OCI-M2 (cell line): ENCODE results near the gene LETM1.

Experiments
- DNase-seq: peaks from one replicate; lab custom pipeline; 2025; ENCODE audit not compliant: unreplicated experiment; lab: John Stamatoyannopoulos, UW

The LETM1 gene

DNA sequence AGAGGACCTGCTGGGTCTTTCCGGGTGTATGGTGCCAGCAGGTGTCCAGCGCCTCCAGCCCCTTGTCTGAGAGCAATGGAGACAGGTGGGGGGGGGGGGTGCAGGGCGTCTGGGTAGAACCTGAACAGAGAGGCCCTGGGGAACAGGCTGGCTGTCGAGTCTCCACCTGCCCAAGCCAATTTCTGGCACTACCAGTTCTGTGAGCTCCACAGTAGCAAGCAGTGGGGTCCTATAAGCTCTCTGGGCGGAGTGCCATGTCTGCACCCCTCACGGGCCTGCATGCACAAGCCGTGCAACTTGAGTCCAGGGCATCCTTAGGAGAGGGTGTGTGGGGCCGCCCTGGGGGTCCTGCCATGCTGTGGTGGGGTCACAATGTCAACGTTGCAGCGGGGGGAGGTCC is 72.9 kb downstream of the LETM1 start:
- no peak for DNase-seq

DNA sequence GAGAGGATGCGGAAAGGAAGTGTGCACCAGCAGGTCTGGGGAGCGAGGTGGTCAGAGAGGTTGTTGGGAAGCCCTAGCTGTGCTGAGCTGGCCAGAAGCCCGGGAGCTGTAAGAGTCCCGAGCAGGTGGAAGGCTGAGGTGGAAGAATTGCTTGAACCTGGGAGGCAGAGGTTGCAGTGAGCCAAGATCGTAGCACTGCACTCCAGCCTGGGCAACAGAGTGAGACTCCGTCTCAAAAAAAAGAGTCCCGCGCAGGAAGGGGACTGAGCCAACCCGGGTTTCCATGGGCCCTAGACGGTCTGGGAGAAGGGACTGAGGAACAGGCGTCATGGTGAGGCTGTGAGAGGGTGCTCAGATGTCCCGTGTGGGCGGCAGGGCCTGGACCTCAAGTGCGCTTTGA is 75.5 kb downstream of the LETM1 start:
- DNase-seq = no peak

DNA sequence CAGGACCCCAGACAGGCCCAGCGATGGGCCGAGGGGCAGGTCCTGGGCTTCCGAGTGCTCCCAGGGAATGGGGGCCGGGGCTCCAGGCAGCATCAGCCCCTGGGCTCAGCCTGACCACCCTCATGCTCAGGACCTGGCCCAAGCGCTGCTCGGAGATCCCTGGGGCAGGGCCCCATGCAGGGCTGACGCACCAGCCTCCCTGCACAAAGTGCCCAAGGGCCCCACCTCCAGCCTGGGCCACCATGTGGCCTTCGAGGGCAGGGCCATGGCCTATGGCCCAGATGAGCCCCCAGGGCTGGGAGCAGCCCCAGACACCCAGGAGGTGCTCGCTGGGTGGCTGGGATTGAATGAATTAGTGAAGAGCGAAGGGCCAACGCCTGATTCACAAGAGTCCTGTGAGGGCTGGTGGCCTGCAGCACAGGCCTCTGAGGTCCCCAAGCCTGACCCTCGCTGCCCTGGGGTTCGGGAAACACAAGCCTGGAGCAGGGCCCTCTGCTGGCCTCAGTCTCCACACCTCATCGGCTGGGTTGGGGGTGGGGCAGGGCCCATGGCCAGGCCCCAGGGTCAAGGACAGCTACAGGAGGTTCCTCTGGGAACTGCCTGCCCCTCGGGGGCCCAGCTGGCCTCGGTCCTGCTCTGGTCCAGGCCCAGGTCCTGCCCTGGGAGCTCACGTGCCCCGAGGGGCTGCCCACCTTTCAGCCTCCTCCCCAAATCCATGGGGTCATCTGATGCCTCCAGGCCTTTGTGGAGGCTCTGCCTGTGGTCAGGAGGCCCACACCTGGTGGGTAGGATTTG is 76.2 kb downstream of the LETM1 start:
- no peak for DNase-seq

DNA sequence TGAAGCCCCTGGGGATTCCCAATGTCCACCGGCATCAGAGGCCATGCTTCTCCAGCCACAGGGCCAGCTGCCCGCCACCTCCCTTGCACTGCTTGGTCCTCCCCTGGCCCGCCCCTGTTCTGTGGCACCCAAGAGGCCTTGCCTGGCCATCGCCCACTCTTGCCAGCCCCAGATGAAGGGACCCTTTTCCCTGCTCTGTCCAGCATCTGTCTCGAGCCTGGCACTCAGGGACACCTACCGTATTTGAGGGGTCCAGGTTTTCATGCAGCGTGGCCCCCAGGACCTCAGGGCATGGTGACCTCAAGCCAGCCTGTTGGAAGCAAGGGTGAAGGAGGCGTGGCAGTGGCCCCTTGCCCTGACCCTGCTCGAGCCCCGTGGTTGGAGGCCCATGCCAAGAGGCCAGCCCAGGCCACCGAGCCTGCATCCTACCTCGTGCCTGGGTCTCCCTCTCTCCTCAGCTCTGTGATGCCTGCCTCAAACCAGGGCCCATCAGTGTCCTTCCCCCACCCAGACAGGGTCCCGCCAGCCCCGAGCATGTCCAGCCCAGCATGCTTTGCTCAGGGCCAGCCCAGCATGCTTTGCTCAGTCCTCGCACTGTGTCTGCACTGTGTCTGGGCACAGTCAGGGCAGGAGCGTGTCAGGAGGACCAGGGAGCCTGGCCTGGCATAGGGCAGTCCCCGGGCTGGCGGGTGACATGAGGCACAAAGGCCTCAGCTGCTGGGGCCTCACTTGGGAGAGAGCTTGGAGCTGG is 77.1 kb downstream of the LETM1 start:
- no peak for DNase-seq

GRCh38 chr4:1777822-1778641 is 77.9 kb downstream of the LETM1 start:
- no peak for DNase-seq

- no peak for DNase-seq
Measured at GRCh38 chr4:1776521-1777161, 79.3 kb downstream of the LETM1 start.

DNA sequence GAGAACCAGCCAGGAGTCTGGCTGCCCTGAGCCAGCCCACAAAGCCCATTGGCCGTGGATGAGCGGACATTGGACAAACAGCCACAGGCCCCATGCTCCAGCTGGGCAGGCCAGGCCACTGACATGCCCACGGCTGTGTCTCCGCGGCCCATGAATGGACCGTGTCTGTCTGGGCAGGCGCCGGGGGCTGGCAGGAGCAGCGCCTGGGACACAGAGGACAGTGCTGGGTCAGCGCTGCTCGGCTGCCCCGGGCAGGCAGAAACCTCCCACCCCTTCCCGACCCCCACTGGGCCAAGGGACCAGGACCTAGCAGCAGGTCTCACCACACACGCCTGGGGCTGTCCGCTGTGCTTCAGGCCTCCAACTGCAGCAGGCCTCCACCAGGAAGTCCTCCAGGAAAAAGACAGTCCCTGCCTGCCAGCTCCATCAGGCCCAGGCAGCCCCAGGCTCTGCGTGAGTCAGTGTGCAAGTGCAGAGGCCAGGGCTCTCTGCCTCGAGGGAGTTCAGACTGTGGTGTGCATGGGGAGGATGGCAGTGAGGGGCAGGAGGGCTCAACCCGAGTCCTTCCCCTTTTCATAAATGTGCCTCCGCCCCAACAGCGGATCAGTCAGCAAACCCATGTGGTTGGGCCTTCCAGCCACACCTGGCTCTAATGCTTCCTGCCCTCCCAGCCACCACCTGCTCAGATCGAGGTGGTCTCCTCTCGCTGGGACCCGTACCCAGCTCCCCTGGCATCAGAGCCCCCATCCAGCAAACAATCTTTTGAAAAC is 80.0 kb downstream of the LETM1 start:
- DNase-seq = no peak

- DNase-seq = no peak
Measured at GRCh38 chr4:1773754-1774153, 82.2 kb downstream of the LETM1 start.

DNA sequence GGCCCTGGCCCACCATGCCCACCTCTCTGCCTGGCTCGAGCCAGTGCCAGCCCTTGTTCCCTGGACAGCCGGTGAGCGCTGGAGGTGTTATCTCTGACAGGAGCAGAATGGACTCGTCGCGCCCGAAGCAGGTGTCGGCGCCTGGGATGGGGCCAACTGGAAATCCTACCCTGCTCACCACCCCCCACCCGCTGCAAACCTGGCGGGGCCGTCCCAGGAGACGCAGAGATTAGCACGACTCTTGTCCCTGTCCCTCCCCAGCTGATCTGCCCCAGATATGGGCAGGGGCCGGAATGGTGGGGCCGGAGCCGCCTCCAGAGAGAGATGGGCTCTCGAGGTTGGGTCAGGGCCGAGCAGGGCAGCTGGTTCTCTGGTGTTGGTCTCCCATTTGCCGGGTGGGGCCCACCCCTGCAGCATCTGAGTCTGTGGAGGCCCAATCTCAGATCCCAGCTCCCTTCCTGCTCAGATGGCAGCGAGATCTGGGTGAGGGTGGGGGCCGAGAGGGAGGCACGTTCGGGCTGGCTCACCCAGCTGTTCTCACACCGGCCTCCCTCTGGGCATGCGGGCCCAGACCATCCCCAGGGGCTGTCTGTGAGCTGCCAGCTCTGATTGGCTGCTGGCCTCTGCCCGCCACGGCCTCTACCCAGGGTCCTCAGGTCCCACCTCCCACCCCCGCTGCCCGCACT is 83.0 kb downstream of the LETM1 start:
- DNase-seq = no peak

- no peak for DNase-seq
Measured at GRCh38 chr4:1771555-1772305, 84.2 kb downstream of the LETM1 start.

DNA sequence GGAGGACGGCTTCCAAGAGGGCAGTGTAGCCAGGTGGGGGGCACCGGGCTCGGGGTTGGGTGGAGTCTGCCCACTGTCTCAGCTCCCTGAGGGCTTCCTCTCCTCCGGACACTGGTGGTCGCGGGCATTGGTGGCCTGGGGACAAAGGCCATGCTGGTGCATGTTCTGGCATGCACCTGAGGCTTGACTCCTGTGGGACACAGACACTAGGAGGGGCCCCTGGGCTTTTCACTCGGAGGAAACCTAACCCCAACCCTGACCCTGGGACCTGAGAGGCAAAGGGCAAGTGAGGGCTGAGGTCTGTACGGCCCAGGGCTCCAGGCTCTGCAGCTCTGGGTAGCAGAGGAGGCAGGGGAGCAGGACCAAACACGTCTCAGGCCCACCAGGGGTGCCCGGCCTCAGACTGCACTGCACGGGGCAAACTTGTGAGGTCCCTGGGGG is 85.1 kb downstream of the LETM1 start:
- no peak for DNase-seq

GRCh38 chr4:1770245-1770644 is 85.7 kb downstream of the LETM1 start:
- DNase-seq = no peak

DNA sequence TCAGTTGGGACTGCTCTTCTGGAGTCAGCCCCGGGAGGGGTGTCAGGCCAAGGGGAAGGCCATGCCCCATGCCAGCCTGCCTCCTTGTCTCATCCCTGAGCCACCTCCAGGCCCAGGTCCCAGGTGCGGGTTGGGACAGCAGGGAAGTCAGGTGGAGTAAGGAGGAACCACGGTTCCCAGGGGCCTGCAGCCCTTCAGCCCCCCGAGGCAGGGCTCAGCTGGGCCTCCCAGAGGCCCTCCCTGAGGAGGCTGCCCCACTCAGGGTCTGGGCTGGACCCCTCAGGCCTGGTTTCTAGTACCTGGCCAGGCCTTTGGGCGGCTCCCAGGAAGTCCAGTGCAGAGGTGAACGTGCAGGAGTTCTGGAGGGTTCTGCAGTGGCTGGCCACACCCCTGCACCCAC is 86.3 kb downstream of the LETM1 start:
- no peak for DNase-seq

DNA sequence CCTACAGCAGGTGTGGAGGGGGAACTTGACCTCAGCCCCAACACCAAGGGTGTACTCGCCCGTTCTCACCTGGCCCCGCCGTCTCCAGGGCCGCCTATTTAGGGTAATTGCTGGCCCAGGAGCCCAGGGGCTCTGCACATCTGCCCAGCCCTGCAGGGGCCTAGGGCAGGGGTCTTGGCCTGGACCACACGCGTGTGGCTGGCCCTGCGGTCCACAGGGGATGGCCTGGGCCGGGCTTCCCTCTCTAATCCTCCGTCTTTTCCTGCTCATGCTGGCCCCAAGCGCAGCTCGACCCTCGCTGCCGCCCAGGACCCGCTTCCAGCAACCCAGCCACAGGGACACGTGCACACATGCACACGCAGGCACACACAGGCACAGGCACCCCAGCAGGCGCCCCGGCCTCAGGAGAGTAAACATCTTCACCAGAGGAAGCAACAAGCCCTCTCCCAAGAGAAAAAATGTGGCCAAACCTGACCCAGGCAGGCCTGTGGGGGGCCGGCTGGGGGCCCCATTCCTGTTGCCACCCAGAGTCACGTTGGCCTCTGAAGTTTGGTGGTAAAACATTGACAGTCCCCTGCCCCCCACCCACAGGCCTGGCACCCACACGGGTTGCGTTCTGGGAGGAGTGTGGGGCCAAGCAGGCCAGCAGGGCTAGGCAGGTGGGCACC is 87.5 kb downstream of the LETM1 start:
- DNase-seq = no peak

DNA sequence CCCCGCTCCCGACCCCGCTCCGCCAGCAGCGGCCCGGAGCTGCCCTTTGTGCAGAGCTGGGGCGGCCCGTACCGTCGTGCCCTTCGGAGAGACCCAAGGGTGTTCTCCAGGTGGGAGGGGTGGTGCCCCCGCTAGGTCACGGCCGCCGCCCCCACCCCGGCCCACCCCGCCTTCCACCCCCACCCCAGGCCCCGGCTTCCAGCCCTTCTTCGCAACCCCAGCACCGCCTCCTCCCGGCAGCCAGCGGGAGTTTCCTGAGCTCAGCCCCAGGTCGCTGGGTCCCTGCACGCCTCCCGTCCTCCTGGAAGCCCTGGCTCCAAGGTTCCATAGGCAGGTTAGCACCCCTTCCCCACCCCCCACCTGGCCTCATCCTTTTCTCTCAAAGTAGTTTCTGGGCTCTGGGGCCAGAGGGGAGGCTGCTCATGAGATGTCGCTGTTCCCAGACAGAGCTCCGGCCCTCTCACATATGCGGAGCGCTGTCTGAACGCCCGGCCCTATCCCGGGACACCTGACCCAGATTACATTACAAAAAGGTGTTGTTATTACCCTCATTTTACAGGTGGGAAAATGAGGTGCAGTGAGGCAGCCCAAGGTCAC is 88.1 kb downstream of the LETM1 start:
- DNase-seq = no peak

DNA sequence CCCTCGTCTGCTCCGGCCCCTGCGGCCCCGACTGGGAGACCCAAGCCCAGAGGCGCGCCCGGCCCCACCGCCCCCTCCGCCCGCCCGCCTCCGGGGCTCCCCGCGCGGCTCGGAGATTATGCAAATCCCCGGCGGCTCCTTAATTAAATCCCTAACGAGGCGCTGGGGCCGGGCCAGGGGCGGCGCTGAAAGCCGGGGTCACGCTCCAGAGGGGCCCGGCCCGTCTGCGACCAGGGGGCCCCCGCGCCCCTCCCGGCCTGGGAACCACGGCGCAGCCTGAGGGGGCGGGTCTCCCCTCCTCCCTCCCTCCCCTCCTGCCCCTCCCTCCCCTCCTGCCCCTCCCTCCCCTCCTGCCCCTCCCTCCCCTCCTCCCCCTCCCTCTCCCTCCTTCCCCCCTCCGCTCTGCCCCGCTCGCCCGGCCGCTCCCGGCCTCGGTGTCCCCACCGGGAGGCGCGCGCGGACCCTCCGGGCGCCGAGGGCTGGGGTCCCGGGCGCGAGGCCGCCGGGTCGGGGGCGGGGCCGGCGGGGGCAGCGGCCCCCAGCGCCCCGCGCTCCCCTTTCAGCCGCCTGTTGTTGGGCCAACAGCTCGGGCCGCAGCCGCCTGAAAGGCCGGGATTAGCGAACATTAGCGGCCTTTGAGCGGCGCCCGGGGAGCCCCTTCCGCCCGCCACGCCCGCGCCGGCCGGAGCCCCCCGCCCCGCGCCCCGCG is 88.7 kb downstream of the LETM1 start:
- no peak for DNase-seq
